ENCODE results near the gene GTPBP1. TPM values are rescaled to one million over a fixed set of nuclear protein-coding genes. Genes with fewer than 3 reads are reported as not detected.
A peak's percentile ranks its signal among the peaks of the same experiment; 100 is the strongest.

Gene GTPBP1
- polyA plus RNA-seq, 1 of the 3 experiments (the other 2 are of a cell fraction) = 15.2 TPM

- TF ChIP-seq ZBTB33 (IDR thresholded peaks at IDR 0.05; ENCODE audit: borderline replicate concordance, low read depth) (no peak), RFX5 (IDR thresholded peaks at IDR 0.05; ENCODE audit: low read length) (no peak), TEAD4 (IDR thresholded peaks at IDR 0.05; ENCODE audit: borderline replicate concordance, insufficient read depth) (no peak), IRF3 (IDR thresholded peaks at IDR 0.05; ENCODE audit: low read depth, low read length) (no peak), FOXJ3 (CRISPR knock-in tag; IDR thresholded peaks at IDR 0.05) (no peak), USF2 (IDR thresholded peaks at IDR 0.05; ENCODE audit: borderline replicate concordance, low read depth, low read length) (no peak), TCF12 (IDR thresholded peaks at IDR 0.05) (no peak), PBX3 (IDR thresholded peaks at IDR 0.05) (no peak), CHD2 (IDR thresholded peaks at IDR 0.05; ENCODE audit: low read length, partially characterized antibody) (no peak), SMC3 (IDR thresholded peaks at IDR 0.05; ENCODE audit: low read depth, low read length) (no peak)
- Histone ChIP-seq H4K20me1 (ENCODE audit: insufficient read depth) (no peaks in the 10 kb centered on the region), H3K4me2 (no peak overlapping the region), H3K4me3 (ENCODE audit: low read depth in 2 of 2, low read length in 1 of 2) (no peak overlapping the region), H3F3A (replicated peaks; ENCODE audit: insufficient read depth) (no peaks in the 10 kb centered on the region), H3K9me2 (no peaks in the 10 kb centered on the region), H2AFZ (ENCODE audit: low read depth) (no peak overlapping the region), H3K36me3 (replicated peaks in 1 of 2; ENCODE audit: control insufficient read depth in 1 of 2, insufficient read depth in 2 of 2, low read length in 1 of 2) (no peaks in the 10 kb centered on the region), H3K27me3 (ENCODE audit: insufficient read depth) (no peaks in the 10 kb centered on the region), H3K9me3 (no peaks in the 10 kb centered on the region), H3K79me2 (ENCODE audit: insufficient read depth) (no peaks in the 10 kb centered on the region), H3K27ac (ENCODE audit: low read depth in 2 of 2, low read length in 1 of 2) (no peak overlapping the region), H3K9ac (no peak overlapping the region), H3K4me1 (ENCODE audit: control insufficient read depth in 1 of 2, insufficient read depth in 2 of 2, low read depth in 1 of 2, low read length in 1 of 2) (peaks cover 6 to 18% of the 10 kb centered on the region in 2 experiments; a peak in 2 of 4 replicates)
- DNase-seq = no peak
- 100% methylated on average over 1 of the region's 13 CpGs for WGBS (ENCODE audit: low lambda C conversion rate)
- CTCF ChIA-PET = interaction anchor here (0.8 to 7.7 kb wide), 2 partner anchors 12 to 17 kb away, joined by 3 to 47 read pairs; no protein-coding TSS in a partner anchor
- POLR2A ChIA-PET = no interaction called here
These were observed 75.3 kb downstream of the GTPBP1 start for GRCh38 chr22:38781033-38781432.

GRCh38 chr22:38782402-38783094 lies 76.8 kb downstream of the GTPBP1 start:
- H4K20me1 ChIP-seq (ENCODE audit: insufficient read depth) = no peaks in the 10 kb centered on the region
- H3K79me2 ChIP-seq (ENCODE audit: insufficient read depth) = no peaks in the 10 kb centered on the region
- no peaks in the 10 kb centered on the region for H3K9me3 ChIP-seq
- no peaks in the 10 kb centered on the region for H3K9me2 ChIP-seq
- no peak overlapping the region for H3K9ac ChIP-seq
- ChIA-PET POLR2A (no interaction called here), CTCF (interaction anchor here (1.2 to 7.7 kb wide), 3 partner anchors 13 to 61 kb away, joined by 3 to 47 read pairs (median 4); no protein-coding TSS in a partner anchor)
- no peaks in the 10 kb centered on the region for H3K36me3 ChIP-seq (replicated peaks in 1 of 2; ENCODE audit: control insufficient read depth in 1 of 2, insufficient read depth in 2 of 2, low read length in 1 of 2)
- no peak overlapping the region for H3K4me3 ChIP-seq (ENCODE audit: low read depth in 2 of 2, low read length in 1 of 2)
- no peak overlapping the region for H3K4me2 ChIP-seq
- H2AFZ ChIP-seq (ENCODE audit: low read depth) = peak overlapping the region; percentile 22; the same call in 1 of the 2 replicates
- no peak overlapping the region; a peak in 2 of 4 replicates for H3K27ac ChIP-seq (ENCODE audit: low read depth in 2 of 2, low read length in 1 of 2)
- peaks cover 6 to 26% of the 10 kb centered on the region in 2 experiments; a peak in 2 of 4 replicates for H3K4me1 ChIP-seq (ENCODE audit: control insufficient read depth in 1 of 2, insufficient read depth in 2 of 2, low read depth in 1 of 2, low read length in 1 of 2)
- no peaks in the 10 kb centered on the region for H3F3A ChIP-seq (replicated peaks; ENCODE audit: insufficient read depth)
- H3K27me3 ChIP-seq (ENCODE audit: insufficient read depth) = no peaks in the 10 kb centered on the region
- no peak for DNase-seq
- WGBS (ENCODE audit: low lambda C conversion rate) = 66% methylated on average over 11 of the region's 13 CpGs
- TF ChIP-seq ELF1 (IDR thresholded peaks at IDR 0.05) (no peak), POLR2AphosphoS5 (IDR thresholded peaks at IDR 0.05; ENCODE audit: low read depth, low read length) (no peak), MEF2A (IDR thresholded peaks at IDR 0.05; ENCODE audit: borderline replicate concordance, low read depth) (no peak), CHD2 (IDR thresholded peaks at IDR 0.05; ENCODE audit: low read length, partially characterized antibody) (no peak), PBX3 (IDR thresholded peaks at IDR 0.05) (no peak), IRF3 (IDR thresholded peaks at IDR 0.05; ENCODE audit: low read depth, low read length) (no peak), GATA2 (CRISPR knock-in tag; IDR thresholded peaks at IDR 0.05) (no peak), TCF12 (IDR thresholded peaks at IDR 0.05) (no peak), NFIC (IDR thresholded peaks at IDR 0.05; ENCODE audit: borderline replicate concordance) (no peak), MXI1 (IDR thresholded peaks at IDR 0.05; ENCODE audit: low read depth, low read length) (no peak), RCOR1 (IDR thresholded peaks at IDR 0.05; ENCODE audit: low read length) (no peak), SMC3 (IDR thresholded peaks at IDR 0.05; ENCODE audit: low read depth, low read length) (no peak)
